Raji (cell line): ENCODE measurements around the gene VPS13D.

Source experiments
- POLR2A ChIP-seq: IDR thresholded peaks from 2 replicates; pipeline ENCODE4 v1.6.1; 2011; ENCODE audit warnings: low read depth, low read length, control low read depth; ENCODE audit not compliant: insufficient read depth

The VPS13D gene

DNA sequence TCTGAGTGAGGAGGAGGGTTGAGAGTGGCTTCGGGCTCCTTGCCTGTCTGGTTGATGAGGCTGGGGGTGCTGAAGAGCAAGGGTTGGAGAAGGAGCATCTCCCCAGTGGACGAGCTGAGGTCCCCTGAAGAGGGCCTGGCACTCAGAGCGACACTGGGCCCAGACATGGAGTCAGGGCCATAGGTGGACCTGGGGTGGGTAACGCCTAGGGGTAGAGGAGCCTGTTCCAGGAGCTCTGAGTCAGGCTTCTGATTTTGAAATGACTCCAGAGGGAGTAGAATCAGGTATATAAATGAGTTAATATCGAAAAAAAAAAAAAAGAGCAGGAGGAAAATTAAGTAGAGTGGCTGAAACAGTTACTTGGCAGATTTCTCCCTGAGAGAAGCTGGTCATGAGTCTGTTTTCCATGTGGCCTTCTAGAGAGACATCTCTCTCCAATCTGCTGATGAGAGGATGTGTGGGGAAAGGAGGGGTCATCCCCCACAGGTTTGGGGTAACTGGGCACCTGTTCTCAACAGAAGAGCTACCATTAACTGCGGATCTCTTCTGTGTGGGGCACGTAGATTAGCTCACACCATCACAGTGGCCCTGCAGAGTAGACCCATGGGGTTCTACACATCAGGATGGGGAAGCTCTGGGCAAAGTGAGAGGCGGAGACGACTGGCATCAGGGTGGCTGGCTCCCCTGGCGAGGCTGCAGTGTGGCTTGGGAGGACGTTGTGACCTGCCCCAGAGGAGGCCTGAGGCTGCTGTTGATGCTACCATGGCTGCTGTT, 272.7 kb downstream of the VPS13D start:
- TF ChIP-seq POLR2A: no peak

DNA sequence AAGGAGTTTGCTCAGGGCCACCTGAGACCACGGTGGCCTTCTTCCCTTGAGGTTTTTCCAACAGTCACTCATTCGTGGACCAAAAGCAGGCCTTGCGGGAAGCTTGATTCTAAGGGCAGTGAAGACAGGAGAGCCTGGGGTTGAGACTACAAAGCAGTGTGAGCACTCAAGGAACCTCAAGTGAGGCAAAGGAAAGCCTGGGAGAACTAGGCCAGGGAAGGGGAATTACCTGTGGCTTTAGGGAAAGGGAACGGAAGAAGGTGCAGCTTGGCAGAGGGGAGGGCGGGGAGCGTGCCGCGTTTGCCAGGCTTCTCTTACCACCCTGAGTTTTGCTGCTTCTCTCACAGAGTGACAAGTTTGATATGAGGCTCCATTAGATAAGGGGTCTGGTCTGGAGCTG, 273.9 kb downstream of the VPS13D start:
- TF ChIP-seq POLR2A: no peak

DNA sequence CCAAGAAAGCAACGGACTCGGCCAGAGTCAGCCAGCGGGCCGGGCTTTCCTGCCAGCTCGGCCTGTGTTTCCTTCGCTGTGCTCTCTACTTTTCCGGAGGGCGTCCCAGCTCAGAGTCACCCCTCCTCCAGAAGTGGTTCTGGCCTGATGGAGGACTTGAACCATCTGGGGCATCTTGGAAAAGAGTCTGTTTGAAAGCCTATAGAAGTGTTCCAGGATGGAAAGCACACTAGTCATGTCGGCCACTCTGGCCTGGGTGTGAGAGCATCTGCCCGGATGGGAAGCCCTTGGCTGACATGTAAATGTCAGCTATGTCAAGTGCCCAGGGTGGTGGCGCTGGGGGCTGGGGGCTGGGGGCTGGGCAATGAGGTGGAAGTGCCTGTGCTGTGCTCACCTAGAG, 274.8 kb downstream of the VPS13D start:
- no peak for TF ChIP-seq POLR2A

DNA sequence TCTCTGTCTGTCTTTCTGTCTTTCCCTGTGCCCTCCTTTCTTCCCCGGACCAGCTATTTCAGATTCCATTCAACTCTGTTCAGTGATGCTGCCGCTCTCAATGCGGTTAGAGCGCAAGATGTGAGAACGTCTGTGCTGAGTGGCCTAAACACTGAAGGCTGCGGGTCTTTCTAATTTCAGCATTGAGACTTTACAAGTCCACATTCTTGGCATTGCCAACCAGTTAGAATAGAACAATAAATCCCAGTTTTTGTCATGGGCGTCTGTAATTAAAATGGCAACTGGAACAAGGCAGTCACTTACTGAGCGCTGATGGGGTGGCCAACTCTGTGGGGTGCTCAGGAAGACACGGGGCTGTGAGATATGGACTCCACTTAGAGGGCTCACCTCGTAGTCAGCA, 275.4 kb downstream of the VPS13D start:
- no peak for TF ChIP-seq POLR2A

DNA sequence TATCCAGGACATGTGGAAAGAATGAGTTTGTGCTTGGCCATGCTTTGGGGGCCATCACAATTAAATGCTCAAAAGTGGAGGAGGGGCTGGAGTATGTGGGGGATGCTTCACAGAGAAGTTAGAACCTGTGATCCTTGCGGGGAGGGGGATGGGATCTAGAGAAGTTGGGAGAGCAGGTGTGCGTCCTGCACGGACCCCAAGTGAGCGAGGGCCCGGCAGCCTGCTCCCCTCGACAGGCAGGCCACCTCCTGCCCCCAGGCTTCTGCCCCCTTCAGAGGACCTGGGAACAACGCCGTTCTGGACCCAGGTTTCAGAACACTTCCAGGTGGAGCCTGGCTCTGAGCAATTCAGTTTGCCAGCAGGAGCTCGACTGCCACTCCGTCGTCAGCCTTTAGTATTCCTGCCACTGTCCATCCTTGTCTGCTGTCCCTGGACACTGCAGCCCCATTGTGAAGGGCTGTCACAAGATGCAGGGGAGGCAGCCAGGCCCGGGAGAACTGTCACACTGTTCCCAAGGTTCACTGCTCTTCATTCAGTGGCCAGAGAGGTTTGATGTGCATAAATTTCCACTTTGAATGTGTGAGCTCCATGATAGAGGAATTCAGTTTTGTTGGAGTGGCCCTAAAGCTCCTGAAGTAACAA, 275.9 kb downstream of the VPS13D start:
- no peak for TF ChIP-seq POLR2A

DNA sequence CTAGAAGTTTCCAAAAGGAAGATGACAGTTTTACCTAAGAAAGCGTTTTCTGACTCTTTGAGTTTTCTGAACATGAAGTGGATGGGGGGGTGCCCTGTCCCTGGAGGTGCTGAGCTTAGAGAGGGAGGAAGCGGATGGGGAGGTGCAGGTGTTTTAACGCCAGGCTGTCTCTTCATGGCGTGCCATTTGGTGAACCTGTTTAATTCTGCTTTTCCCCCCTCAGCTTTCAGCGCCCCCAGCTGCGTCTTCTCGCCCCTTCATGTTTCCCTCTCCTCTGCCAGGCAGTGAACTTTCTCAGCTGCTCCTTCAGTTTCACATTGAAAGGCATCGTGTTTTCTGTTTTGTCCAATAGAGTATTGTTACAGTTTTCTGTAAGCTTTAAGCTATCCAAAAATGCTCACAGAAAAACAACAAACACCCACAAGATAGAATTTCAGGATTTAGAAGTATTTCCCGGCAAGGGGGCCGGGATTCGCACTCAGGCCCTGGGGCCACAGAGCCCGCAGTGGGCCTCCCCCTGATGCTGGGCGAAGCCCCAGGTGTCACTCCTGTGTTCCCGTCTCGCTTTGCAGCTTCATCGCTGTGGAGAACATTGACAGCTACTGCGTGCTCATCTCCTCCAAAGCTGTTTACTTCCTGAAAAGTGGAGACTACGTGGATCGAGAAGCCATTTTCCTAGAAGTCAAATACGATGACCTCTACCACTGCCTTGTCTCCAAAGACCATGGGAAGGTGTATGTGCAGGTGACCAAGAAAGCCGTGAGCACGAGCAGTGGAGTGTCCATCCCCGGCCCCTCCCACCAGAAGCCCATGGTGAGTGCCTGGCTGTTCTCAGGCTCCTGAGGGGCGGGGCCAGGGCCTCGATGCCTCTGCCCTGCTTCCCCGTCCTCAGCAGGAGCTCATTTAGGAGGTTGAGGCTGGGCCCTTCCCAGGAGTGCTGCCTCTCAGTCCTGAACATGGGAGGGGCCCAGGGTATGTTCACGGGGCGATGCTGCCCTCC, 276.8 kb downstream of the VPS13D start:
- no peak for TF ChIP-seq POLR2A

DNA sequence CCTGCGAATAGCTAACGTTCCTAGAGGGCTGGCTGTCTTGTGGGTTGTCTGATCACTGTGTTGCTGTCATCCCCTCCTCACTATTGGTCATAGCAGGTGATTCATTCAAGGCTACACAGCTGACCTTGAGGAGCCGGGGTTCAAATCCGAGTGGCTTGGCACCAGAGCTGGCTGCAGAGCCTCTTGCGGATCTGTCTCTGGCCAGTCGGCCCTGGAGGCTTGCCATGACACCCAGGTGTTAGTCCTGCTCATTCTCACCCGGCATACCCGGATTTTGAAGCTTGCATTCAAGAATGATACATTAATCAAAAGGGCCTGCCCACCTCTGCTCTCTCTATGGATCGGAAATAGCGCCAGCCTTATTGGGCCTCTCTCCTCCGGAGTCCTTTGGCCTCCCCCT, 277.8 kb downstream of the VPS13D start:
- TF ChIP-seq POLR2A: no peak

DNA sequence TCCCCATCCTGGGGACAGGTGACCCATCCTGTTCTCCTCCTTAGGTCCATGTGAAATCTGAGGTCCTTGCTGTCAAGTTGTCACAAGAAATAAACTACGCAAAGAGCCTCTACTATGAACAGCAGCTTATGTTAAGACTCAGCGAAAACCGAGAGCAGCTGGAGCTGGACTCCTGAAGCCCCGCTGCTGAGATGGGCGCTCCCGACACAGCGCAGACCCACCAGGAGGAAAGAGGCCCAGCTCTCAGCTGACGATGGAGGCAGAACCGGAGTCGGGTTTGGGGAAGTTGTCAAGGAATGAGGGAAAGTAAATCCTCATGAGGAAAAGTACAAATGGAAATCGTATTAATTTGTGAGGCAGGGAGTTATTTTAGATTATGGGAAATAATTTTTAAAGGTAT, 279.0 kb downstream of the VPS13D start:
- no peak for TF ChIP-seq POLR2A

DNA sequence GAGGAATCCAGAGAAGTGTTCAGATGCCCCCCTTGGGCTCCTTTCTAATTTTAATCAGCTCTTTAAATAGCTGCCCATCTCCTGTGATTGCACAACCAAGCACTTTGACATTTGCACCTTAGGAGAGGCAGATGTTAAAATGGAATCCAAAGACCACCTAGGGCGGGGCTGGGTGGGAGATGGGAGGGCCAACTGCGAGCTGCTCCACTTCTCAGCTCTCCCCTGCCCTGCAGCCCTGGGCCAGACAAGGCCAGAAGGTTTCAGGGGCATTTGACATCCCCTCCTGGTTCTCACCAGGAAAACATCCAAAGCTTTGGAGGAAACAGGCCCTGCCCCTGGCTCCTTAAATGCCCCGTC, 281.3 kb downstream of the VPS13D start:
- TF ChIP-seq POLR2A: no peak

DNA sequence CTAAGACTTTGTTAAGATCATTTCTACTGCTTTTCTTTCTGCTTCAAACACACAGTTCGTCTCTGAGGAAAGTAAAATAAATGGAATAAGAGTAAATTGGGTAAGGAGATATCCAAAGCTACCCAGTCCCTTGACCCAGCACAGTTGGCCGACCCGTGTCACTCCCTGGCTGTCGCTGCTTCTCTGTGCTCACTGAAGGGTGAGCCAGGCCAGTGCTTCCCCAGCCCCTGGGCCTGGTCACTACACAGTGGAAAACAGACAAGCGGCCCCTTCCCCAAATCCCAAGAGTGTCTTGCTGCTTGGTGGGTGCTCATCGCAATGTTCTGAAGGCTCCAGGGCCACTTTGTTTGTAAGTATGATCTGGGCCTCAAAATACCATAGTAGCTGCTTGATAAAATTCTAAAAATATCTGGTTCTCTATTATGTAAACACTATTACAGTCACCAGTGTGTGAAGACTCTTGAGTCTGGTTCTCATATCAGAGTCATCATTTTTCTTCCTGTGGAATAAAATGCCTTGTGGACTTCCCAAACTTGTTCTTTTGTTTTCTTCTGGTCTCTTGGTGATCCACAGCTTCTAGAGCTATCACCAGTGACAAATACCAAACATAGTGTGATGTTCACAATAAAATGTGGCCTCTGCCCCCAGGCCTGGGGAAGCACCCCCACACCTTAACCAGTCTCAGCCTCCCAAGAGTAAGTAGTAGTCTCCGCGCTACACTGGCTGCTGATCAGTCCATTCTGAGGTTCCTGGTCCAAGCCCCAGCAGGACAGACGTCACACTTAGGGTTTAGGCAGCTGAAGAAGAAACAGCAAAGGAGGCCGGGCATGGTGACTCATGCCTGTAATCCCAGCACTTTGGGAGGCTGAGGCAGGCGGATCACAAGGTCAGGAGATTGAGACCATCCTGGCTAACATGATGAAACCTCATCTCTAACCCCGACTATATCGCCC, 282.0 kb downstream of the VPS13D start:
- no peak for TF ChIP-seq POLR2A

DNA sequence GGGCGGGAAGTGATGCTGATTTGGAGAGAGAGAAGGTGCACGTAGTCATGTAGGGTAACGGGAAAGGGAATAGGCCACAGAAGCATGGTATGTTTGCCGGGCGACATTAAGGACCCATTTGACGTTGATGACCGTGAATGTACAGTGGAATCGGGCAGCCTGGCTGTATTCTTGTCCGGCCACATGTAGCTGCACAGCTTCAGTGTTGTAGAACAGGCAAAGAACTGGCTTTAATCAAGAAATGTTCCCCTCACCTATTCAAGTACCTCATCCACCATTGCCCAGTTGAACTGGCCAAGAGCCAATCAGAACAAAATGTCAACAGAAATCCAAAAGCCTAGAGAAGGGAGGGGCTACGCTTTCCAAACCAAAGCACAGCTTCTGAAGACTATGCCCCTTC, 283.4 kb downstream of the VPS13D start:
- TF ChIP-seq POLR2A: no peak

DNA sequence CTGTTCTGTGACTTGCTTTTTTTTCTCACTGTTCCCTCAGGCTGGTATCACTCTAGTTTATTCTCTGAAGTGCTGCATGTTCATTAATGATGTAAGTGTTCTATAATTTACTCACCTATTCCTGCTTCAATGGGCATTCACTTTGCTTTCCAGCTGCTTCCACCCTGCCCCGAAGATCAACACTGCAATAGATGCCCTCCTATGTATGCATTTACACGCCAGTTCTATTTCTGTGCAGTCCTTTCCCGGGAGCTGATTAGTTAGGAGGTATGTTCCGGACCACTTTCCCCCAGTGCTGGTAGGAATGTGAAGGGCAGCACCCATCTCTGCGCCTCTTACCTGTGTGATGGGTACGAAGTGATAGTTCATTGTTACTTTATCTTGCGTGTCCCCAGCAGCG, 284.8 kb downstream of the VPS13D start:
- no peak for TF ChIP-seq POLR2A

DNA sequence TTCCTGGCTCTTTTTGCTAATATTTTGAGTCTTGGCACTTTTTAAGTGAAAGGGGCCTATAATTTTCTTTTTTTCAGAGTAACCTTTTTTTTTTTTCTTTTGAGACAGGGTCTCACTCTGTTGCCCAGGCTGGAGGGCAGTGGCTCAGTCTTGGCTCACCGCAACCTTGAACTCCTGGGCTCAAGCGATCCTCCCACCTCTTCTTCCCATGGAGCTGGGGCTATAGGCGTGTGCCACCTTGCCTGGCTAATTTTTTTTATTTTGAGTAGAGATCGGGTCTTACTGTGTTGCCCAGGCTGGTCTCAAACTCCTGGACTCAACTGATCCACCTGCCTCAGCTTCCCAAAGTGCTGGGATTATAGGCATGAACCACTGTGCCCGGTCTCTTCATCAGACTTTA, 285.4 kb downstream of the VPS13D start:
- no peak for TF ChIP-seq POLR2A

DNA sequence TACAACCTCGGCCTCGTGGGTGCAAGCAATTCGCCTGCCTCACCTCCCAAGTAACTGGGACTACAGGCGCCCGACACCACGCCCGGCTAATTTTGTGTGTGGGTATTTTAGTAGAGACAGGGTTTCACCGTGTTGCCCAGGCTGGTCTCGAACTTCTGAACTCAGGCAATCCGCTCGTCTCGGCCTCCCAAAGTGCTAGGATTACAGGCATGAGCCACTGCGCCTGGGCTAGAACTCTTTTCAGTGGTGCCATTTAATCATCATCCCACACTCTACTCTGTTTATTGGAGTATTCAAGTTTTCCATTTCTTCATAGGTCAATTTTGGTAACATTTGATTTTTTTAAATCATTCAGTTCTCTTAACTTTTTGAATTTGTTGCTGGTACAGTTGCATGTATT, 286.9 kb downstream of the VPS13D start:
- TF ChIP-seq POLR2A: no peak
